ENCODE measurements around the gene NBEAL2. TPM values are rescaled to one million over a fixed set of nuclear protein-coding genes. Genes with fewer than 3 reads are reported as not detected.

The NBEAL2 gene
- total and polyA plus RNA-seq, 2 of the 4 experiments (the other 2 are of a cell fraction): 2.2 to 12.5 TPM

DNA sequence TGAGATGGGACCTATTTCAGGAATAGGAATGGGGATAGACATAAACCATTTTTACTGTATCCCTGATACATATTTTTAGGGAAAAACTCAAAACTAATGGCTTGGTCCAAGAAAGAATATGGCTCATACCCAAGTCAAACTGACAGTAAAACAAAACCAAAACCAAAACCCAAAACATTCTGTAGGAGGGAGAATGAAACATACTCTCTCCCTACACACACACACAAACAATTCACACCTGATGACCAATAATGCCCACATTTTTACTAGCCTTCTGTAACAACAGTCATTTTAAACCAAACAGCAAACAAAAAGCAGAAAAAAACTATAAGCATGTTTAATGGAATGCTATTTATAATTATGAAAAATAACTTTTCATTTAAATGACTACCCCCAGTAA, 74.9 kb downstream of the NBEAL2 start:
- CTCF ChIA-PET: no interaction called here
- H3K9me3 ChIP-seq (ENCODE audit: control insufficient read depth, insufficient read depth, low read length): no peaks in the 10 kb centered on the region
- H4K91ac ChIP-seq (ENCODE audit: insufficient read depth, low read depth, low read length): no peak overlapping the region
- no peak overlapping the region for H2AK5ac ChIP-seq (ENCODE audit: low read depth, low read length)
- POLR2A ChIA-PET (ENCODE audit: unreplicated experiment): no interaction called here
- dilution Hi-C loops (cut with HindIII; ENCODE audit: low sequenced_read_pairs, unreplicated experiment) (no loop called here), in situ Hi-C loops (cut with MboI; ENCODE audit: low sequenced_read_pairs) (no loop called here), intact Hi-C loops (cut with micrococcal nuclease) (no loop called here)
- peaks cover 9% of the 10 kb centered on the region for H4K20me1 ChIP-seq (ENCODE audit: insufficient read depth, low read length)
- no TSS peak for BruUV-seq (replicated peaks)
- no peak overlapping the region for H3K56ac ChIP-seq (ENCODE audit: extremely low read depth, insufficient read depth, low read length)
- H3K36me3 ChIP-seq (ENCODE audit: control insufficient read depth, insufficient read depth, low read length): peaks cover 18% of the 10 kb centered on the region
- H2BK5ac ChIP-seq (ENCODE audit: low read depth, low read length, poor library complexity, severe bottlenecking): no peak overlapping the region
- H2BK20ac ChIP-seq (ENCODE audit: low read depth, low read length): no peak overlapping the region
- no peak for ATAC-seq (ENCODE audit: low read depth)
- TF ChIP-seq, protein P1, sequence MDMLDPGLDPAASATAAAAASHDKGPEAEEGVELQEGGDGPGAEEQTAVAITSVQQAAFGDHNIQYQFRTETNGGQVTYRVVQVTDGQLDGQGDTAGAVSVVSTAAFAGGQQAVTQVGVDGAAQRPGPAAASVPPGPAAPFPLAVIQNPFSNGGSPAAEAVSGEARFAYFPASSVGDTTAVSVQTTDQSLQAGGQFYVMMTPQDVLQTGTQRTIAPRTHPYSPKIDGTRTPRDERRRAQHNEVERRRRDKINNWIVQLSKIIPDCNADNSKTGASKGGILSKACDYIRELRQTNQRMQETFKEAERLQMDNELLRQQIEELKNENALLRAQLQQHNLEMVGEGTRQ (IDR thresholded peaks at IDR 0.05; ENCODE audit: low read depth, low read length): no peak
- no peak for TF ChIP-seq MAZ (IDR thresholded peaks at IDR 0.05; ENCODE audit: borderline replicate concordance, low read depth, low read length)
- H2BK120ac ChIP-seq (ENCODE audit: low read depth, low read length): no peak overlapping the region
- no peak overlapping the region for H3K18ac ChIP-seq (ENCODE audit: low read depth, low read length)
- H3K27ac ChIP-seq (ENCODE audit: insufficient read depth, low read length): no peak overlapping the region
- no peak overlapping the region for H3K14ac ChIP-seq (replicated peaks; ENCODE audit: low read depth, low read length)
- peaks cover 14 to 62% of the 10 kb centered on the region in 2 experiments for H3K79me1 ChIP-seq (ENCODE audit: low read depth in 1 of 2, low read length in 2 of 2)
- no peak overlapping the region for H4K5ac ChIP-seq (ENCODE audit: low read depth, low read length)
- no peak overlapping the region for H3K9ac ChIP-seq (ENCODE audit: low read depth, low read length)
- H3K9me1 ChIP-seq (ENCODE audit: insufficient read depth, low read length): 0 out of 2 replicates have a peak, but pooled peaks cover 3% of the 10 kb centered on the region
- H3K4me3 ChIP-seq (ENCODE audit: insufficient read depth, low read depth, low read length): no peak overlapping the region
- no peak for DNase-seq
- no peak overlapping the region for H2AFZ ChIP-seq (replicated peaks; ENCODE audit: low read length, poor library complexity)
- H3K27me3 ChIP-seq (ENCODE audit: control insufficient read depth, insufficient read depth, low read length): no peaks in the 10 kb centered on the region
- no peak overlapping the region for H2BK15ac ChIP-seq (ENCODE audit: low read depth, low read length)
- H2AK9ac ChIP-seq (replicated peaks; ENCODE audit: low read depth, low read length, poor library complexity): no peak overlapping the region
- no peak overlapping the region for H3K4ac ChIP-seq (ENCODE audit: low read depth, low read length)
- no peaks in the 10 kb centered on the region for H3K4me1 ChIP-seq (ENCODE audit: control insufficient read depth, insufficient read depth, low read length)
- no peak overlapping the region for H3K4me2 ChIP-seq (ENCODE audit: low read depth, low read length)
- H3K23ac ChIP-seq (ENCODE audit: low read depth, low read length): 0 out of 2 replicates have a peak overlapping the region, but pooled peaks have one; percentile 16
- no peak overlapping the region for H4K8ac ChIP-seq (ENCODE audit: low read depth in 2 of 2, low read length in 2 of 2)
